Endodermal cell (in vitro differentiated cells): ENCODE measurements around the gene SH3D19. TPM values are rescaled to one million over a fixed set of nuclear protein-coding genes. Genes with fewer than 3 reads are reported as not detected.

ENCODE experiments used
- DNase-seq: peaks from one replicate; pipeline ENCODE4 v3.0.0-alpha.2; 2017
- H3K27ac ChIP-seq: 2 replicates; pipeline ENCODE4 v1.5.1; 2013; ENCODE audit warnings: mild to moderate bottlenecking, low read depth, low read length, moderate library complexity
- H3K27me3 ChIP-seq: 2 replicates; pipeline ENCODE4 v1.6.1; 2013; ENCODE audit warnings: mild to moderate bottlenecking, low read length, moderate library complexity; ENCODE audit not compliant: insufficient read depth, control insufficient read depth, poor library complexity, severe bottlenecking
- H3K36me3 ChIP-seq: 2 replicates; pipeline ENCODE4 v1.7.0; 2013; ENCODE audit warnings: mild to moderate bottlenecking, low read length, moderate library complexity; ENCODE audit not compliant: control insufficient read depth, insufficient read depth
- H3K4me1 ChIP-seq: one replicate; pipeline ENCODE4 v1.7.0; 2013; ENCODE audit warnings: low read length; ENCODE audit not compliant: control insufficient read depth, insufficient read depth
- H3K4me3 ChIP-seq: 2 replicates; pipeline ENCODE4 v1.5.1; 2013; ENCODE audit warnings: mild to moderate bottlenecking, low read length, moderate library complexity
- H3K9ac ChIP-seq: 2 replicates; pipeline ENCODE4 v1.6.1; 2013; ENCODE audit warnings: mild to moderate bottlenecking, low read length, moderate library complexity; ENCODE audit not compliant: poor library complexity, severe bottlenecking; ENCODE audit errors: extremely low read depth
- H3K9me3 ChIP-seq: 2 replicates; pipeline ENCODE4 v1.6.1; 2013; ENCODE audit warnings: mild to moderate bottlenecking, low read length, moderate library complexity; ENCODE audit not compliant: control insufficient read depth
- H3K27ac Mint-ChIP-seq: 2 replicates; pipeline ENCODE4 v1.8.0; 2020; ENCODE audit warnings: mixed read lengths
- H3K27me3 Mint-ChIP-seq: 2 replicates; pipeline ENCODE4 v1.8.0; 2021; ENCODE audit warnings: mild to moderate bottlenecking, mixed read lengths; ENCODE audit not compliant: insufficient read depth
- H3K36me3 Mint-ChIP-seq: 2 replicates; pipeline ENCODE4 v1.8.0; 2020; ENCODE audit warnings: low read depth, mixed read lengths
- H3K4me1 Mint-ChIP-seq: 2 replicates; pipeline ENCODE4 v1.8.0; 2020; ENCODE audit warnings: mixed read lengths
- H3K4me3 Mint-ChIP-seq: 2 replicates; pipeline ENCODE4 v1.8.0; 2020; ENCODE audit warnings: mild to moderate bottlenecking, moderate library complexity, mixed read lengths
- H3K9me3 Mint-ChIP-seq: 2 replicates; pipeline ENCODE4 v1.8.0; 2020; ENCODE audit warnings: mild to moderate bottlenecking, mixed read lengths
- CTCF ChIP-seq: fragments of 200-600 bp; sonication (generic); conservative IDR thresholded peaks from 2 replicates; pipeline ENCODE4 v1.5.0; 2021; ENCODE audit warnings: antibody characterized with exemption, mild to moderate bottlenecking
- WGBS, 2 experiments: methylation state at CpG; one replicate each; pipeline versions ENCODE4 v1.1.5 to v1.1.7; 2013; ENCODE audit warnings: missing lambda C conversion rate in 2 of 2, mixed read lengths in 1 of 2; ENCODE audit not compliant: insufficient coverage in 1 of 2, insufficient read length in 1 of 2; 5-methylcytosine and 5-hydroxymethylcytosine counted together
- total RNA-seq, 2 donors: library from RNA; stranded (reverse); fragmentation: NEBNext Ultra II Directional in 1 of 2; extraction: Animal tissue kit (Norgen Biotek cat#: 25700) in 1 of 2; gene quantifications; 2 replicates in 1 of 2; 3 replicates in 1 of 2; pipeline ENCODE4 v1.2.1, GENCODE V29; 2021

Gene SH3D19
- total RNA-seq, 2 donors from 2014 or later: 48.8 to 55.6 TPM

GRCh38 chr4:151291485-151291884, 33.9 kb downstream of the SH3D19 start:
- Histone ChIP-seq H3K27ac (no peak overlapping the region), H3K36me3 (peaks cover 5% of the 10 kb centered on the region), H3K27me3 (no peaks in the 10 kb centered on the region), H3K9ac (no peak overlapping the region), H3K4me3 (no peak overlapping the region), H3K4me1 (no peaks in the 10 kb centered on the region), H3K9me3 (peaks cover 12% of the 10 kb centered on the region)
- TF ChIP-seq CTCF: no peak
- H3K4me1 Mint-ChIP-seq: peaks cover 12% of the 10 kb centered on the region
- peaks cover 3% of the 10 kb centered on the region for H3K9me3 Mint-ChIP-seq
- H3K27me3 Mint-ChIP-seq: no peaks in the 10 kb centered on the region
- no peak overlapping the region for H3K27ac Mint-ChIP-seq
- no peak for DNase-seq
- H3K4me3 Mint-ChIP-seq: no peak overlapping the region
- WGBS, 2 experiments: 95 to 100% methylated on average over 1 of the region's 1 CpG
- H3K36me3 Mint-ChIP-seq: peaks cover 22% of the 10 kb centered on the region

GRCh38 chr4:151287409-151287808, 38.0 kb downstream of the SH3D19 start:
- no peak for TF ChIP-seq CTCF

GRCh38 chr4:151284534-151285245, 40.7 kb downstream of the SH3D19 start:
- Histone ChIP-seq H3K9me3 (no peaks in the 10 kb centered on the region), H3K4me3 (no peak overlapping the region), H3K27me3 (no peaks in the 10 kb centered on the region), H3K9ac (no peak overlapping the region), H3K4me1 (no peaks in the 10 kb centered on the region), H3K27ac (no peak overlapping the region), H3K36me3 (no peaks in the 10 kb centered on the region)
- Mint-ChIP-seq H3K4me3 (no peak overlapping the region), H3K36me3 (peaks cover 2% of the 10 kb centered on the region), H3K9me3 (no peaks in the 10 kb centered on the region), H3K4me1 (peaks cover 16% of the 10 kb centered on the region), H3K27ac (peak overlapping the region; percentile 70), H3K27me3 (no peaks in the 10 kb centered on the region)
- DNase-seq: peak; percentile 50
- no peak for TF ChIP-seq CTCF
- 53 to 55% methylated on average over 3 to 4 of the region's 4 CpGs for WGBS, 2 experiments

More at GRCh38 chr4:151287409-151287808, 38.0 kb downstream of the SH3D19 start:
- no peak overlapping the region for H3K27ac ChIP-seq
- Mint-ChIP-seq H3K27me3 (no peaks in the 10 kb centered on the region), H3K4me1 (peaks cover 9% of the 10 kb centered on the region), H3K4me3 (no peak overlapping the region), H3K36me3 (peaks cover 15% of the 10 kb centered on the region), H3K9me3 (peaks cover 3% of the 10 kb centered on the region), H3K27ac (no peak overlapping the region)
- no peak overlapping the region for H3K9ac ChIP-seq
- H3K9me3 ChIP-seq: peaks cover 12% of the 10 kb centered on the region
- 93% methylated on average over 6 to 7 of the region's 7 CpGs for WGBS, 2 experiments
- no peak for DNase-seq
- no peaks in the 10 kb centered on the region for H3K27me3 ChIP-seq
- H3K4me1 ChIP-seq: no peaks in the 10 kb centered on the region
- H3K36me3 ChIP-seq: peaks cover 5% of the 10 kb centered on the region
- no peak overlapping the region for H3K4me3 ChIP-seq
